Retinal pigment epithelial cell (primary cell): ENCODE measurements around the gene UPP1.
A peak's percentile ranks its signal among the peaks of the same experiment; 100 is the strongest.
"Not testable (repeated sequence)": the region's sequence is repeated elsewhere in the genome, so short reads cannot be mapped to it uniquely, and the experiment has no call there.

Source experiments
- DNase-seq: peaks from one replicate; pipeline ENCODE4 v3.0.0-alpha.2; 2010; ENCODE audit warnings: low read depth
- H3K4me3 ChIP-seq: 2 replicates; pipeline ENCODE4 v1.5.1; 2011; ENCODE audit warnings: mild to moderate bottlenecking, low read length, control low read depth, moderate library complexity
- CTCF ChIP-seq: conservative IDR thresholded peaks from 2 replicates; pipeline ENCODE4 v1.5.1; 2011; ENCODE audit warnings: low read depth, low read length, control low read depth, inconsistent platforms

The UPP1 gene

GRCh38 chr7:48067475-48067874, 21.6 kb upstream of the UPP1 start:
- no peak for TF ChIP-seq CTCF

DNA sequence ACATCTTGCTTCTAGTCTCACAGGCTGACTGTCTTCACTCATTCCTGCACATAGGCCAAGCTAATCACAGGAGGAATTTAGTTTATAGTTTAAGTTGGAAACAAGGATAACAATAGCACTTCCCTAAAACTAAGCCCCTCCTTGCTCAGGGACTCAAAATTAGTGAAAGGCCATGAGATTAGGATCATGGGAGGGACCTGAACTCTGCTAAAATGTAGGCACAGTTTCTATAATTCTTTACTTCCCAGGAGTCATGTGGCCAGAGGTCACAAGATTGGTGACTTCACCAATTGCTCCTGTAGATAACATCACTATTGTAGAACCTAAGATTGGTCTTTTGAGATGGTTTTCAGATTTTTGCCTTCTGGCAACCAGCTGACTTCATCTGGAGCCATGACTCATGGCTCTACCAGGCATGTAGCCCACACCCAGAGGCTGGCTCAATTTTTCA, 14.8 kb upstream of the UPP1 start:
- no peak overlapping the region for H3K4me3 ChIP-seq
- no peak for TF ChIP-seq CTCF
- DNase-seq, result peak; percentile 35

More at GRCh38 chr7:48067475-48067874, 21.6 kb upstream of the UPP1 start:
- H3K4me3 ChIP-seq, result no peak overlapping the region
- DNase-seq, result no peak

DNA sequence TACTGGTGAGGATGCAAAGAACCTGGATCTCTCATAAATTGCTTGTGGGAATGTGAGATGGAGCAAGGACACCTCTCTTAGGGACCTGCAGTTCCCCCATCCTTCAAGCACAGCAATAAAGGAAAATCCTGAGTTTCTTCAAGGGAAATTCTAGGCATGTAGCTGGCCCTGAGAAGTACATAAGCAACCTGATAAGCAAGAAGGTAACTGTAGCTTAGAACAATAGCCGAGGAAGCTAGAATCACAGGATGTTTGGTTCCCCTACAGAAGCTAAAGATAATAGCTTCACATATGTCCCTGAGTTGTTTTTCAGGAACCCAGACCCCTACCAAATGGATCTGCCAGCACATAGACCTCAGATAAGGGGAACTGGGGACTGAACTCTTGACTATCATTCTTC, 11.6 kb upstream of the UPP1 start:
- TF ChIP-seq CTCF, result no peak
- DNase-seq, result no peak

GRCh38 chr7:48078470-48078869, 10.6 kb upstream of the UPP1 start:
- peak; percentile 85 for DNase-seq
- TF ChIP-seq CTCF, result no peak

More for the DNA sequence above, 11.6 kb upstream of the UPP1 start:
- H3K4me3 ChIP-seq, result no peak overlapping the region

GRCh38 chr7:48082378-48082777, 6.7 kb upstream of the UPP1 start:
- not testable (repeated sequence) for DNase-seq, H3K4me3 ChIP-seq

More at GRCh38 chr7:48078470-48078869, 10.6 kb upstream of the UPP1 start:
- H3K4me3 ChIP-seq, result no peak overlapping the region

DNA sequence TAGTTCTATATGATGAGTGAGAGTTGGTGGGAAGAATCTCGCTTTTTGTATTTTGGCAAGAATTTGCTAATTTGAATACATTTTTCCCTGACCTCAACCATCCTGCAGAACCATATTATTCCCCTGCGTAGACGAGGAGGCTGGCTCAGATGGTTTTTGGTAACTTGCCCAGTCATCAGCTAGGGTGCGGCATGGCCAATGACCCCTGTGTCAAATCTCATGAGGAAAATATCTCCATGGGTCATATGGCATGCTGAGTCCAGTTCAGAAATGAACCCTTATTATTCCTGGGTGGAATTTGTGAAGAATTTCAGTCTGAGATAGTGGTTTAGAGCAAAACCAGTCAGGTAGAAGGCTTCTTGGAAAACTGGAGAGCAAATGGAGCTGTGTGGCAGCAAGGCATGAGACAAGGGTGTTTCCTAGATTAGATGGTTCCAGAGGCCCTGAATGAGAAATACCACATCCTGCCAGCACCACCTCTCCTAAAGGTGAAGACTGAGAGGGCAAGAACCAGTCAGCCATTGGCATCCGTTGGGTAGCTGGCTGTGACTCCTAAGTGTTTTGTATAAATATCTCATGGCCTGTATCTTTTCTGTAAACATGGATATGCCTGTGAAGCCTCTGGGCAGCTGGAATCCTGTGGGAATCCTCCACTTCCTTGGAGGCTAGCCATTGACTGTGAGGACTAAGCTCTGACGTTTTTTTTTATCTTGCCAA, 5.8 kb upstream of the UPP1 start:
- TF ChIP-seq CTCF, result no peak
- peak; percentile 49 for DNase-seq
- no peak overlapping the region for H3K4me3 ChIP-seq

- peak; percentile 97 for DNase-seq
- TF ChIP-seq CTCF, result no peak
Observed at GRCh38 chr7:48084727-48085432, 4.2 kb upstream of the UPP1 start.

More at GRCh38 chr7:48084727-48085432, 4.2 kb upstream of the UPP1 start:
- no peak overlapping the region for H3K4me3 ChIP-seq
